ENCODE measurements around the gene ARID3A. TPM values are rescaled to one million over a fixed set of nuclear protein-coding genes. Genes with fewer than 3 reads are reported as not detected.
A peak's percentile ranks its signal among the peaks of the same experiment; 100 is the strongest.

The ARID3A gene
- total RNA-seq, 2 experiments from 2014 or later: 28.7 to 33.2 TPM

- Mint-ChIP-seq H3K4me1 (peaks cover 11% of the 10 kb centered on the region), H3K27ac (no peak overlapping the region), H3K27me3 (peaks cover 17% of the 10 kb centered on the region), H3K36me3 (peaks cover 20% of the 10 kb centered on the region), H3K9me3 (no peaks in the 10 kb centered on the region), H3K4me3 (no peak overlapping the region)
- no peak for DNase-seq
- no peak for ATAC-seq (ENCODE audit: low read depth)
- POLR2A ChIA-PET: no interaction called here
Measured at GRCh38 chr19:944171-944567, 18.3 kb downstream of the ARID3A start.

- H3K27ac Mint-ChIP-seq: no peak overlapping the region
- no peak overlapping the region for H3K4me3 Mint-ChIP-seq
- ATAC-seq (ENCODE audit: low read depth) (no peak), DNase-seq (no peak)
- peaks cover 12% of the 10 kb centered on the region for H3K27me3 Mint-ChIP-seq
- H3K4me1 Mint-ChIP-seq: peaks cover 11% of the 10 kb centered on the region
- no peaks in the 10 kb centered on the region for H3K9me3 Mint-ChIP-seq
- H3K36me3 Mint-ChIP-seq: peaks cover 14% of the 10 kb centered on the region
- POLR2A ChIA-PET: no interaction called here
Measured at GRCh38 chr19:944663-945241, 18.9 kb downstream of the ARID3A start.

- Mint-ChIP-seq H3K36me3 (peaks cover 8% of the 10 kb centered on the region), H3K4me3 (no peak overlapping the region), H3K4me1 (peaks cover 5% of the 10 kb centered on the region), H3K9me3 (no peaks in the 10 kb centered on the region), H3K27ac (no peak overlapping the region), H3K27me3 (peaks cover 5% of the 10 kb centered on the region)
- no peak for ATAC-seq (ENCODE audit: low read depth)
- POLR2A ChIA-PET: no interaction called here
- DNase-seq: no peak
Measured at GRCh38 chr19:945401-946252, 19.8 kb downstream of the ARID3A start.

- Mint-ChIP-seq H3K9me3 (no peaks in the 10 kb centered on the region), H3K27me3 (no peaks in the 10 kb centered on the region), H3K27ac (no peak overlapping the region), H3K36me3 (peaks cover 4% of the 10 kb centered on the region), H3K4me3 (no peak overlapping the region), H3K4me1 (no peaks in the 10 kb centered on the region)
- no peak for ATAC-seq (ENCODE audit: low read depth)
- POLR2A ChIA-PET: no interaction called here
- DNase-seq: no peak
Measured at GRCh38 chr19:947090-947706, 21.4 kb downstream of the ARID3A start.

GRCh38 chr19:947707-948539 lies 22.1 kb downstream of the ARID3A start:
- no peak overlapping the region for H3K27ac Mint-ChIP-seq
- POLR2A ChIA-PET: no interaction called here
- no peaks in the 10 kb centered on the region for H3K27me3 Mint-ChIP-seq
- H3K4me3 Mint-ChIP-seq: no peak overlapping the region
- no peaks in the 10 kb centered on the region for H3K4me1 Mint-ChIP-seq
- no peaks in the 10 kb centered on the region for H3K9me3 Mint-ChIP-seq
- ATAC-seq (ENCODE audit: low read depth) (no peak), DNase-seq (no peak)
- H3K36me3 Mint-ChIP-seq: no peaks in the 10 kb centered on the region

GRCh38 chr19:948842-949496 lies 23.1 kb downstream of the ARID3A start:
- Mint-ChIP-seq H3K27ac (no peak overlapping the region), H3K4me3 (no peak overlapping the region), H3K4me1 (peaks cover 2% of the 10 kb centered on the region), H3K36me3 (no peaks in the 10 kb centered on the region), H3K27me3 (no peaks in the 10 kb centered on the region), H3K9me3 (no peaks in the 10 kb centered on the region)
- DNase-seq (no peak), ATAC-seq (ENCODE audit: low read depth) (no peak)
- POLR2A ChIA-PET: no interaction called here

- ATAC-seq (ENCODE audit: low read depth) (no peak), DNase-seq (no peak)
- no peak overlapping the region for H3K27ac Mint-ChIP-seq
- H3K27me3 Mint-ChIP-seq: no peaks in the 10 kb centered on the region
- POLR2A ChIA-PET: no interaction called here
- H3K4me3 Mint-ChIP-seq: no peak overlapping the region
- H3K4me1 Mint-ChIP-seq: peaks cover 2% of the 10 kb centered on the region
- no peaks in the 10 kb centered on the region for H3K36me3 Mint-ChIP-seq
- no peaks in the 10 kb centered on the region for H3K9me3 Mint-ChIP-seq
Measured at GRCh38 chr19:950352-951066, 24.7 kb downstream of the ARID3A start.

GRCh38 chr19:952049-952679 lies 26.3 kb downstream of the ARID3A start:
- POLR2A ChIA-PET: no interaction called here
- H3K27ac Mint-ChIP-seq: no peak overlapping the region
- DNase-seq: no peak

GRCh38 chr19:952680-953444 lies 27.0 kb downstream of the ARID3A start:
- POLR2A ChIA-PET: no interaction called here
- H3K27ac Mint-ChIP-seq: no peak overlapping the region
- no peaks in the 10 kb centered on the region for H3K27me3 Mint-ChIP-seq
- no peaks in the 10 kb centered on the region for H3K36me3 Mint-ChIP-seq
- no peak for ATAC-seq (ENCODE audit: low read depth)
- no peaks in the 10 kb centered on the region for H3K9me3 Mint-ChIP-seq
- peaks cover 2% of the 10 kb centered on the region for H3K4me1 Mint-ChIP-seq
- no peak for DNase-seq
- peak overlapping the region; percentile 32 for H3K4me3 Mint-ChIP-seq

More at GRCh38 chr19:952049-952679, 26.3 kb downstream of the ARID3A start:
- no peak for ATAC-seq (ENCODE audit: low read depth)
- no peak overlapping the region for H3K4me3 Mint-ChIP-seq
- peaks cover 2% of the 10 kb centered on the region for H3K4me1 Mint-ChIP-seq
- no peaks in the 10 kb centered on the region for H3K36me3 Mint-ChIP-seq
- H3K9me3 Mint-ChIP-seq: no peaks in the 10 kb centered on the region
- H3K27me3 Mint-ChIP-seq: no peaks in the 10 kb centered on the region

GRCh38 chr19:953445-954271 lies 27.8 kb downstream of the ARID3A start:
- no peaks in the 10 kb centered on the region for H3K36me3 Mint-ChIP-seq
- H3K27ac Mint-ChIP-seq: no peak overlapping the region
- H3K4me3 Mint-ChIP-seq: no peak overlapping the region
- POLR2A ChIA-PET: no interaction called here
- ATAC-seq (ENCODE audit: low read depth): no peak
- peaks cover 2% of the 10 kb centered on the region for H3K4me1 Mint-ChIP-seq
- no peak for DNase-seq
- no peaks in the 10 kb centered on the region for H3K27me3 Mint-ChIP-seq
- H3K9me3 Mint-ChIP-seq: no peaks in the 10 kb centered on the region

GRCh38 chr19:954272-954671 lies 28.4 kb downstream of the ARID3A start:
- no peaks in the 10 kb centered on the region for H3K27me3 Mint-ChIP-seq
- H3K4me3 Mint-ChIP-seq: no peak overlapping the region
- H3K9me3 Mint-ChIP-seq: no peaks in the 10 kb centered on the region
- no peaks in the 10 kb centered on the region for H3K36me3 Mint-ChIP-seq
- H3K4me1 Mint-ChIP-seq: peaks cover 2% of the 10 kb centered on the region
- no peak overlapping the region for H3K27ac Mint-ChIP-seq
- ATAC-seq (ENCODE audit: low read depth): no peak
- no peak for DNase-seq
- POLR2A ChIA-PET: no interaction called here

Data from activated naive CD8-positive, alpha-beta T cell treated with anti-CD3 and anti-CD28 coated beads, Interleukin-2, amount 10 ng/mL, durations not matched to agents 7 days and 5 days (primary cell).